Jurkat, Clone E6-1 (cell line): ENCODE results near the gene PTN. TPM values are rescaled to one million over a fixed set of nuclear protein-coding genes. Genes with fewer than 3 reads are reported as not detected.

Experiments used
- DNase-seq: peaks from one replicate; pipeline ENCODE4 v3.0.0-alpha.2; 2011; ENCODE audit warnings: low read depth, low spot score
- H3K4me3 ChIP-seq: 2 replicates; pipeline ENCODE4 v1.5.1; 2011; ENCODE audit warnings: mild to moderate bottlenecking, low read length, control low read depth, moderate library complexity
- polyA plus RNA-seq: library from polyadenylated mRNA; unstranded; fragments of >200 nt; gene quantifications from one replicate; pipeline ENCODE4 v1.2.1, GENCODE V29; 2012; ENCODE audit warnings: missing spikeins; ENCODE audit not compliant: insufficient read length, insufficient read depth

The PTN gene
- not detected for polyA plus RNA-seq

DNA sequence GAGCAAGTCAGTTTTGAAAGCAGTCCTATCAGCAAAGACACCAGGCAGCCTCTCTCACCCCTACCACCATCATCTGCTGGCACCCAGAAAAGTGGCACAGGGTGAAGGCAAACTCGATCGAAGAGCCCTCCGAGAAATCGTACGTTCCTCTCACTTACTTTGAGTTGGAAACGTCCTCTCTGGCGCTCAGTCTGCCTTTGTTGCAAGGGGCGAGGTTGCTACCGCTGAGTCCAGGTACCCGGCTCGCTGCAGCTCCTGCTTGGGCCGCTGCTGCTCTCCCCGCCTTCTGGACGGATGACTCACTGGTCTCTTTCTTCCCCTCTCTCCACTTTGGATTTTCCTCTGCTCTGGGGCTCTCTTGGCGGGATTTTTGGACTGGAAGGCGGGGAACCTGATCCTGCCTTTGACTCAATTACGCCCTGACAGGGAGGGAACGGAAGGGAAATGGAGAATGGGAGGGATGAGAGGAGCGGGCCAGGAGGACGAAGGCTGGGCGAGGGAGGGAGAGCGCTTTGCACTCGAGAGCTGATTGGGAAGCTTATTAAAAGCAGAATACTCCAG lies at the start of gene PTN:
PTN (minus strand) TSS at position 453 of the 561 bp plus-strand sequence. CDS start 88,760 bp downstream, outside the sequence.
- H3K4me3 ChIP-seq, result no peak within 1 kb of the TSS
- no peak for DNase-seq

GRCh38 chr7:137390076-137390475 lies 46.5 kb upstream of the PTN start:
- no peak overlapping the region for H3K4me3 ChIP-seq
- no peak for DNase-seq

- DNase-seq, result no peak
- H3K4me3 ChIP-seq, result no peak overlapping the region
These were observed 45.4 kb upstream of the PTN start for GRCh38 chr7:137388916-137389315.

DNA sequence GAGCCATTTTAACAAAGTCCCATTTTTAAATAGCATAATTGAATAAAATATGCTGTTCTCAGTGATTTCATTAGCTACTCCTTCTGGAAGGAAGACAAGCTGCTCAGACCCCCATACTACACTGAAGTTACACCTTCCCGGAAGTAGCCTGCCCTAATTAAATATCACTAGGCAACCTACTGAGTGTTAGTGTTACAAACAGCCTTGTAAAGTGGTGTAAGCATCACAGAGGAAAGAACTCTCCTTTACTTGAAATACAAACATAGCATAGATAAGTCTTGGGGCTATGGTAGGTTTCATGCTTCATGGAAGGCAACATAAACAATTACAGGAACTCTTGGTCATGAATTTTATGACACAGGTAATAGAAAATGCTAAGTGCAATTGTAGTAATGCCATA lies 43.4 kb upstream of the PTN start:
- DNase-seq, result no peak
- no peak overlapping the region for H3K4me3 ChIP-seq

DNA sequence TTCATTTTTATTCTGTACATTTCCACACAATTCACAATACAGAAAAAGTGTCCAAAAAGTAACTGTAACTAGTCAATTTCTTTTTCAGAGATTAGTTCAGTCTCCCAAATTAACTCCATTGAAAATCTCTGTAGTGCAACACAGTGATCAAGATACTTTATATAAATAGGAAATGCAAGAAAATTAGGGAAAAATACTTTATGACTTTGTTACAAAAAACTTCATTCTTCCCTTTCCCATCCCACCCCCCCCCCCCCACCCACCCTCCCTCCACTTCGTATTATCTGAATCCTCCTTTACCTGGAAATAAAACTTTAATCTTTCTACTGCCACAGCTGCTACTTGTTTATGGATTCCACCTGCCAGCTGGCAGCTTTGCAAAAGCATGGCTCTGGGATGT lies 37.5 kb upstream of the PTN start:
- no peak for DNase-seq
- H3K4me3 ChIP-seq, result no peak overlapping the region

DNA sequence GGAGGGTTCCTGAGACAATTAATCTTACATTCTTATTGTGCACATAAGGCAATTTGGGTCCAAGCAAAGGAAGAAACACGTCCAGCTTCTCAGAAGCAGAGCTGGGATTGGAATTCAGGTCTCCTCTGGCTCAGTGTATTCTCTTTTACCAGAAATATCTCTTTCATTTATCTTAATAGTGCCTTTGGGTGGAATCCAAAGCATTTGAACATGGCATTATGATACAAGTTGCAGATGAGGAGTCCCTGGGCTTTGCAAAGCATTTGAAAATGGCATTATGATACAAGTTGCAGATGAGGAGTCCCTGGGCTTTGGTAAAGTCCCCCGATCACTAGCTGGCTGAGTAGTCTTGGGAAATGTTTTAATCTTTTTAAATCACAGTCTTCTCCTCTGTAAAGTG lies 30.0 kb upstream of the PTN start:
- no peak for DNase-seq
- no peak overlapping the region for H3K4me3 ChIP-seq

GRCh38 chr7:137371616-137372015 lies 28.1 kb upstream of the PTN start:
- DNase-seq, result no peak

DNA sequence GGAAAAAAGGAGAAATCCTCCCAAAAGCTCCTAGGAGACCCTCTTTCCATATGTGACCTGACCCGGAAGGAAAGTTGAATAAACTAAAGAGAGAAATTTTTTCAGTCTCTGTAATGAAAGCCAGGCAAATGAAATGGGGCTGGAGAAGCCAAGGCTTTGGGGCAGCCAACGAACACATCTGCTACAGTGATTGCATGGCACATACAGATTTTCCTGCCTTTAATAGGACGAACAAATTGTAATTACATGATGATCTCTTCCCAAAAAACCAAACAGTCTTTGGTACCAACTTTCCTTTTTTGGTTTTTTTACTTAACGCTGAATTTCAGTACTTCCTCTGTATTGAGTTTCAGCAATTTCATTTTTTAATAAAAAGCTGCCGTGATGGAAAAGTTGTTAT lies 23.5 kb upstream of the PTN start:
- no peak for DNase-seq

More at GRCh38 chr7:137371616-137372015, 28.1 kb upstream of the PTN start:
- no peak overlapping the region for H3K4me3 ChIP-seq

GRCh38 chr7:137363683-137364082 lies 20.1 kb upstream of the PTN start:
- no peak for DNase-seq

More for the DNA sequence above, 23.5 kb upstream of the PTN start:
- H3K4me3 ChIP-seq, result no peak overlapping the region

DNA sequence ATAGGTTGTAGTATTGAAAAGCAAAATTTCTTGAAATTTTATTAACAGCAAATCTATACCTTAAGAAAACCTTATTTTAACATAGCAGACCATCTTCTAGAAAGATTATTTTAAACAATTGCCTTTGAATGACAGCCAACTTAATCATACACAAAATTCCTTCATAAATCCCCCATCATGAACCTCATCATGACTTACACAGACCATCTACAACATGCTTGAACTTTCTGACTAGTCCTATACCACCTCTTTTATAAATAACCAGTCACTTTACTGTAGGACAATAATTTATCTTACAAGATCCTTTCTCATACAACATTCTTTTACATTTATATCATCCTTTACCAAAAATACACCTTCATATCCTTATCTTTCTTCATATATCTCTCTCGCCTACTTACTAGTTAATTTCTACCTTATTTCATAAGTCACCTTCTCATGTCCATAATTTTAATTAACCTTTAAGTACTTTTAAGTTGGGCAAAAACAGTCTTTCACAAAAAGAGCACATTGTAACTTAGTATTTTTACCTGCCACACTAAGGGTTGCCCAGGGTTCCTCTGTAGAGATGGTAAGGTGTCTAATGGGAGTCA lies 16.6 kb upstream of the PTN start:
- peak; percentile 5 for DNase-seq
- no peak overlapping the region for H3K4me3 ChIP-seq

More at GRCh38 chr7:137363683-137364082, 20.1 kb upstream of the PTN start:
- H3K4me3 ChIP-seq, result no peak overlapping the region

- DNase-seq, result no peak
- H3K4me3 ChIP-seq, result no peak overlapping the region
These were observed 11.4 kb upstream of the PTN start for GRCh38 chr7:137354961-137355360.

- H3K4me3 ChIP-seq, result no peak overlapping the region
- no peak for DNase-seq
These were observed 10.9 kb upstream of the PTN start for GRCh38 chr7:137354396-137354795.

- DNase-seq, result no peak
- no peak overlapping the region for H3K4me3 ChIP-seq
These were observed 8.4 kb upstream of the PTN start for GRCh38 chr7:137351941-137352340.

GRCh38 chr7:137345799-137346449 lies 2.4 kb upstream of the PTN start:
- no peak overlapping the region for H3K4me3 ChIP-seq
- no peak for DNase-seq

- no peak for DNase-seq
- no peak overlapping the region for H3K4me3 ChIP-seq
These were observed 688 bp downstream of the PTN start for GRCh38 chr7:137342828-137343261.

GRCh38 chr7:137342265-137342664 lies 1.3 kb downstream of the PTN start:
- no peak for DNase-seq
- no peak overlapping the region for H3K4me3 ChIP-seq

- DNase-seq, result no peak
- no peak overlapping the region for H3K4me3 ChIP-seq
These were observed 5.6 kb downstream of the PTN start for GRCh38 chr7:137337902-137338301.

DNA sequence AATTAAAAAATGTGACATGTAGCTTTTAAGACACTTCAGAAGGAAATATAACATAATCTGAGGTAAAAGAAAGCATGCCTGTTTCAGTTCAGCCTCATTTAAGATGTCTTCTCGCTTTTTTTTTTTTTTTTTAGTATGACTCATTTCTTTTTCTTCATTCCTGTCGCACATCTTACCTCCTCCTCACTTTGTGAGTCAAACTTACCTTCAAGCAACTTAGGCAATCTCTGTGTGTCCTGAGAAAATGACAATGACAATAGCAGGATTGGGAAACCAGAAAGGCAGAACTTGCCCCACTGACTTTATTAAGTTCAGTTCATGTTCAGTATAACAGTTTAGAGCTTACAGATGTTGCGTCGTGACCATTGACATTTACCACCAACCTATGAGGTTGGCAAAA lies 7.7 kb downstream of the PTN start:
- no peak overlapping the region for H3K4me3 ChIP-seq
- DNase-seq, result no peak

GRCh38 chr7:137331378-137331777 lies 12.2 kb downstream of the PTN start:
- no peak overlapping the region for H3K4me3 ChIP-seq
- DNase-seq, result no peak

GRCh38 chr7:137329411-137329810 lies 14.1 kb downstream of the PTN start:
- DNase-seq, result no peak

More at GRCh38 chr7:137329411-137329810, 14.1 kb downstream of the PTN start:
- H3K4me3 ChIP-seq, result no peak overlapping the region
